Measurements from ENCODE around the gene PRDM16.

Gene PRDM16

DNA sequence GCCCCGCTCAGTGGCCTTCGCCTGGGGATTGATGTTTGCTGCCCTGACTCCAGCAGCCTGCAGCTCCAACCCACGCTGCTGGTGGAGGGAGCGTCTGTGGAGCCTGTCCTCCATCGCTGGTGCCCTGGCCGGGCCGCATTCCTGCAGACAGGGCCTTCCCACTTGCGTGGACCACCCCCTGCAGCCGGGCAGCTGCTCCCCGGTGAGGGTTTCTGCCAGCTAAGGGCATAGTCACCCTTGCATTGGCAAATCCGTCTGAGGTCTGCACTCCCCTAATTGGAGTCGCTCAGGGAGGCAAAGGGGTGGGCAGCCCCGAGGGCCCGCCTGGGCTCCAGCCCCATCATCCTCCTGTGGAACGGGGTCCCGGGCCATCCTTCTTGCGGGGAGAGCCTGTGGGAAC lies 43.5 kb downstream of the PRDM16 start:
- DNase-seq (ENCODE audit: low read depth): no peak
- TF ChIP-seq, protein P1, sequence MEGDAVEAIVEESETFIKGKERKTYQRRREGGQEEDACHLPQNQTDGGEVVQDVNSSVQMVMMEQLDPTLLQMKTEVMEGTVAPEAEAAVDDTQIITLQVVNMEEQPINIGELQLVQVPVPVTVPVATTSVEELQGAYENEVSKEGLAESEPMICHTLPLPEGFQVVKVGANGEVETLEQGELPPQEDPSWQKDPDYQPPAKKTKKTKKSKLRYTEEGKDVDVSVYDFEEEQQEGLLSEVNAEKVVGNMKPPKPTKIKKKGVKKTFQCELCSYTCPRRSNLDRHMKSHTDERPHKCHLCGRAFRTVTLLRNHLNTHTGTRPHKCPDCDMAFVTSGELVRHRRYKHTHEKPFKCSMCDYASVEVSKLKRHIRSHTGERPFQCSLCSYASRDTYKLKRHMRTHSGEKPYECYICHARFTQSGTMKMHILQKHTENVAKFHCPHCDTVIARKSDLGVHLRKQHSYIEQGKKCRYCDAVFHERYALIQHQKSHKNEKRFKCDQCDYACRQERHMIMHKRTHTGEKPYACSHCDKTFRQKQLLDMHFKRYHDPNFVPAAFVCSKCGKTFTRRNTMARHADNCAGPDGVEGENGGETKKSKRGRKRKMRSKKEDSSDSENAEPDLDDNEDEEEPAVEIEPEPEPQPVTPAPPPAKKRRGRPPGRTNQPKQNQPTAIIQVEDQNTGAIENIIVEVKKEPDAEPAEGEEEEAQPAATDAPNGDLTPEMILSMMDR (IDR thresholded peaks at IDR 0.05; ENCODE audit: low read depth, low read length): no peak
- TF ChIP-seq, protein P2, sequence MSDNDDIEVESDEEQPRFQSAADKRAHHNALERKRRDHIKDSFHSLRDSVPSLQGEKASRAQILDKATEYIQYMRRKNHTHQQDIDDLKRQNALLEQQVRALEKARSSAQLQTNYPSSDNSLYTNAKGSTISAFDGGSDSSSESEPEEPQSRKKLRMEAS (IDR thresholded peaks at IDR 0.05; ENCODE audit: low read depth, low read length): no peak
- TF ChIP-seq MYC (IDR thresholded peaks at IDR 0.05; ENCODE audit: low read depth, low read length) (no peak), POLR2A (IDR thresholded peaks at IDR 0.05; ENCODE audit: extremely low read depth, insufficient read length) (no peak)
- no peak overlapping the region for H3K4me3 ChIP-seq (ENCODE audit: low read depth, low read length)

DNA sequence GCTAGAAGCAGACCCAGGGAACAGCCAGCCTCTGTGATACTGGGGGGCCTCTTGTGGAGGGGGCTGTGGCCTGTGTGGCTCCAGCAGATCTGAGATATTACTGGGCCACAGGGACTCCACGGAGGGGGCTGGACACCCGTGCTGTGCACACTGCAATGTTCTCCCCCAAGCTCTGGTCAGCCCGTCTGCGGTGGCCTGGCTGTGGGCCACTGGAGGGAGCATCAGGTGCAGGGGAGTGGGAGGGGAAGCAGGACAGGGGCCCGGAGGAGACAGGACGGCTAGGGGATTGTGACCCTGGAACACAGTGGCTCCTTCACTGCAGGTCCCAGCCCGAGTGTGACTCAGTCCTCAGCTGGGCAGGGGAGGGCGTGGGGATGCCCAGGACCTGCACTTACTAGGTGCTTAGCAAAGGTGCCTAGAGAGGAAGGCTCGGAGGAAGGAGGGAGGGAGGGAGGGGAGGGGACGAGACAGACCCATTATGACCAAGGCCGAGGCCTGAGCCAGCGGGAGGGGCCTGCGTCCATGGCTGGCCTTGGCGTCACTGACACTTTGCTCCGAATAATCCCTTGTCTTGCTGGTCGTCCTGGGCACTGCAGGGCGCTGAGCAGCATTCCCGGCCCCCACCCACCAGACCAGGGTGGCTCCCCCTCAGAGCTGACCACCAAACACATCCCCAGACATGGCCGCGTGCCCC lies 44.2 kb downstream of the PRDM16 start:
- H3K4me3 ChIP-seq (ENCODE audit: low read depth, low read length): no peak overlapping the region
- TF ChIP-seq, protein P2 (IDR thresholded peaks at IDR 0.05; ENCODE audit: low read depth, low read length): no peak
- TF ChIP-seq, protein P1 (IDR thresholded peaks at IDR 0.05; ENCODE audit: low read depth, low read length): no peak
- TF ChIP-seq MYC (IDR thresholded peaks at IDR 0.05; ENCODE audit: low read depth, low read length): no peak
- no peak for TF ChIP-seq POLR2A (IDR thresholded peaks at IDR 0.05; ENCODE audit: extremely low read depth, insufficient read length)
- no peak for DNase-seq (ENCODE audit: low read depth)

DNA sequence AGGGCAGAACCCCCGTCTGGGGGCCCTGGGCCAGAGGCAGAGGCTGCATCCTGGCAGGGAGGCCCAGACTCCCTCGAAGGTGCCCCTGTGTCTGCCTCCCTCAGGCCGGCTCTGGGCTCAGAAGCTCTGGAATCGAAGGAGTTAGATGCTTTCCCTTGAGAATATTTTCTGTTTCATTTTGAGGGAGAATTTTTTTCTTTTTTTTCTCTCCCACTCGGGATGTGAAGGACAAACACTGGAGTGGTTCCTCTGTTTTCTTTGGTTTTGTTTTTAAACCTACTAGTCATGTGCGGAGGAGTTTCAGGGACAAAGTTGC lies 44.7 kb downstream of the PRDM16 start:
- DNase-seq (ENCODE audit: low read depth): no peak
- no peak overlapping the region for H3K4me3 ChIP-seq (ENCODE audit: low read depth, low read length)
- TF ChIP-seq, protein P1 (IDR thresholded peaks at IDR 0.05; ENCODE audit: low read depth, low read length): no peak

DNA sequence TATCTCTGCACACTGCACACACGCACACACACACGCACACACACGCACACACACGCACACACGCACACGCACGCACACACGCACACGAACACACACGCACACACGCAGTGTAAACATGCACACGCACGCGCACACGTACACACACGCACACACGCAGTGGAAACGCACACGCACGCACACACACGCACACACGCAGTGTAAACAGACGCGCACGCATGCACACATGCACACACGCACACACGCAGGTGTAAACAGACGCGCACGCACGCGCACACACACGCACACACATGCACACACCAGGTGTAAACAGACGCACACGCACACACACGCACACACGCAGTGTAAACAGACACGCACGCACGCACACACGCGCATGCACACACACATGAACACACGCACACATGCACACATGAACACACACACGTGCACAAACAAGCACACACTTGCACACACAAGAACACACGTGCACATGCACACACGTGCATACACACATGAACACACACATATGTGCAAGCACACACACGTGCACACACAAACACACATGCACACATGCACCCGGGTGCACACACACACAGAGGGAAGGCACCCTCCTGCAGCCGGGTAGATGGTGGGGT lies 45.2 kb downstream of the PRDM16 start:
- TF ChIP-seq MYC (IDR thresholded peaks at IDR 0.05; ENCODE audit: low read depth, low read length): no peak
- no peak for TF ChIP-seq POLR2A (IDR thresholded peaks at IDR 0.05; ENCODE audit: extremely low read depth, insufficient read length)
- TF ChIP-seq, protein P1 (IDR thresholded peaks at IDR 0.05; ENCODE audit: low read depth, low read length): no peak
- TF ChIP-seq, protein P2 (IDR thresholded peaks at IDR 0.05; ENCODE audit: low read depth, low read length): no peak
- no peak overlapping the region for H3K4me3 ChIP-seq (ENCODE audit: low read depth, low read length)
- no peak for DNase-seq (ENCODE audit: low read depth)

DNA sequence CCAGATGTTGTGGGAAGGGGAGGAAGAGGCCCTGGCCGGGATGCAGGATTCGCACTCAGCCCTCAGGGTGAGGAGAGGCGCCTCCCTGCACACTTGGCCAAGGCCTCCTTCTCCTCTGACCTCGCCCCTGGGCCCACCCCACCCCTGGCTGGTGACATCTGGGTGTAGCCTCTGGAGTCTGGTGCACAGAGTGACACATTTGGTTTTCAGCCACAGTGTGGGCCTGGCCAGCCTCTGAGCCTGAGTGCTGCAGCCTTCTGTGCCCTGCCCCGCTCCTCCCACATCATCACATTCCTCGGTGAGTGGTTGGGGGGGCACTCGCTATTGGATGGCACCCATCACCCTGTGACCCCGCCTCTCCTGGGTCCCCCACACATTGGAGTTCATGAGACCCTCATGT lies 45.8 kb downstream of the PRDM16 start:
- no peak for DNase-seq (ENCODE audit: low read depth)
- no peak overlapping the region for H3K4me3 ChIP-seq (ENCODE audit: low read depth, low read length)
- TF ChIP-seq MYC (IDR thresholded peaks at IDR 0.05; ENCODE audit: low read depth, low read length) (no peak), POLR2A (IDR thresholded peaks at IDR 0.05; ENCODE audit: extremely low read depth, insufficient read length) (no peak)
- TF ChIP-seq, protein P1 (IDR thresholded peaks at IDR 0.05; ENCODE audit: low read depth, low read length): no peak
- TF ChIP-seq, protein P2 (IDR thresholded peaks at IDR 0.05; ENCODE audit: low read depth, low read length): no peak
